Breast epithelium (tissue), 3 donors: ENCODE data around the gene DYNLRB1.

ENCODE experiments used
- CTCF ChIP-seq, 3 donors: fragments of 450-650 bp; IDR thresholded peaks; one replicate each; pipeline ENCODE4 v1.5.1; 2016 to 2017; ENCODE audit warnings: antibody characterized with exemption in 3 of 3, mild to moderate bottlenecking in 3 of 3, moderate library complexity in 3 of 3
- POLR2A ChIP-seq: fragments of 450-650 bp; IDR thresholded peaks from one replicate; pipeline ENCODE4 v1.6.1; 2016; ENCODE audit warnings: antibody characterized with exemption, mild to moderate bottlenecking, moderate library complexity

GRCh38 chr20:34573541-34574300 lies 57.5 kb downstream of the DYNLRB1 start:
- no peak for TF ChIP-seq CTCF (IDR thresholded peaks at IDR 0.05)
- TF ChIP-seq POLR2A, result no peak
